ENCODE measurements around the gene FCRL6.

- TF ChIP-seq CTCF (IDR thresholded peaks at IDR 0.05; ENCODE audit: low read depth, low read length) (no peak), POLR2A (IDR thresholded peaks at IDR 0.05; ENCODE audit: extremely low read depth, insufficient read length) (no peak)
Observed at GRCh38 chr1:159775716-159776115, 26.4 kb upstream of the FCRL6 start.

All from NB4 (cell line).